CD14-positive monocyte (primary cell): ENCODE measurements around the gene POPDC2. TPM values are rescaled to one million over a fixed set of nuclear protein-coding genes. Genes with fewer than 3 reads are reported as not detected.

Experiments
- DNase-seq, 3 donors: peaks; one replicate each; pipeline ENCODE4 v3.0.0-alpha.2; 2011 to 2022
- H2AFZ ChIP-seq: 2 replicates; pipeline ENCODE4 v1.6.0; 2012; ENCODE audit warnings: mild to moderate bottlenecking, low read depth, low read length, inconsistent platforms; ENCODE audit not compliant: insufficient read depth, poor library complexity, severe bottlenecking
- H3K27ac ChIP-seq, 2 donors: 1 replicate in 1 of 2; 2 replicates in 1 of 2; pipeline ENCODE4 v1.5.1; 2012 to 2013; ENCODE audit warnings: low read length in 2 of 2, control low read depth in 1 of 2, inconsistent platforms in 1 of 2, low read depth in 1 of 2, mild to moderate bottlenecking in 1 of 2
- H3K27me3 ChIP-seq, 2 donors: one replicate each; pipeline versions ENCODE4 v1.6.0 to v1.6.1; 2011 to 2013; ENCODE audit warnings: low read length in 2 of 2; ENCODE audit not compliant: control insufficient read depth in 2 of 2, insufficient read depth in 2 of 2
- H3K36me3 ChIP-seq, 2 donors: replicated peaks in 1 of 2; 1 replicate in 1 of 2; 2 replicates in 1 of 2; pipeline versions ENCODE4 v1.5.1 to v1.6.1; 2012 to 2013; ENCODE audit warnings: low read length in 2 of 2, control low read depth in 1 of 2, inconsistent platforms in 1 of 2, mild to moderate bottlenecking in 1 of 2; ENCODE audit not compliant: insufficient read depth in 2 of 2, control insufficient read depth in 1 of 2
- H3K4me1 ChIP-seq, 2 donors: 1 replicate in 1 of 2; 2 replicates in 1 of 2; pipeline versions ENCODE4 v1.5.1 to v1.6.1; 2012 to 2013; ENCODE audit warnings: low read length in 2 of 2, control low read depth in 1 of 2, inconsistent platforms in 1 of 2, mild to moderate bottlenecking in 1 of 2, moderate library complexity in 1 of 2; ENCODE audit not compliant: insufficient read depth in 2 of 2, control insufficient read depth in 1 of 2
- H3K4me2 ChIP-seq: replicated peaks from 2 replicates; pipeline ENCODE3; 2012; ENCODE audit warnings: low read length, moderate library complexity, mild to moderate bottlenecking; ENCODE audit not compliant: poor library complexity, severe bottlenecking; ENCODE audit errors: extremely low read depth
- H3K4me3 ChIP-seq, 3 experiments: fragments of 200-600 bp in 1 of 3; sonication (generic) in 1 of 3; replicated peaks in 1 of 3; 1 replicate in 2 of 3; 2 replicates in 1 of 3; pipeline ENCODE4 v1.5.1; 2011 to 2013; ENCODE audit warnings: low read length in 3 of 3, mild to moderate bottlenecking in 3 of 3, control low read depth in 2 of 3, low read depth in 2 of 3, inconsistent platforms in 1 of 3, moderate library complexity in 1 of 3
- H3K79me2 ChIP-seq: 2 replicates; pipeline ENCODE4 v1.6.0; 2012; ENCODE audit warnings: mild to moderate bottlenecking, control low read depth, inconsistent platforms, low read length, moderate library complexity; ENCODE audit not compliant: insufficient read depth
- H3K9ac ChIP-seq: 2 replicates; pipeline ENCODE4 v1.6.0; 2017; ENCODE audit warnings: low read length, mild to moderate bottlenecking; ENCODE audit not compliant: insufficient read depth, poor library complexity, severe bottlenecking
- H3K9me3 ChIP-seq, 2 donors: replicated peaks in 1 of 2; 1 replicate in 1 of 2; 2 replicates in 1 of 2; pipeline versions ENCODE4 v1.5.1 to v1.6.1; 2012 to 2013; ENCODE audit warnings: low read length in 2 of 2, control low read depth in 1 of 2; ENCODE audit not compliant: control insufficient read depth in 1 of 2, insufficient read depth in 1 of 2
- H4K20me1 ChIP-seq: 2 replicates; pipeline ENCODE4 v1.6.0; 2012; ENCODE audit warnings: mild to moderate bottlenecking, low read length, control low read depth, moderate library complexity; ENCODE audit not compliant: insufficient read depth
- H3K27ac Mint-ChIP-seq, 7 donors: one replicate each; pipeline ENCODE4 v1.8.0; 2020; ENCODE audit warnings: mild to moderate bottlenecking in 7 of 7, mixed read lengths in 7 of 7, moderate library complexity in 6 of 7, inconsistent platforms in 2 of 7
- H3K27me3 Mint-ChIP-seq, 3 donors: one replicate each; pipeline ENCODE4 v1.8.0; 2021 to 2022; ENCODE audit warnings: low read depth in 3 of 3, mild to moderate bottlenecking in 3 of 3, mixed read lengths in 3 of 3, moderate library complexity in 3 of 3, inconsistent platforms in 1 of 3
- H3K36me3 Mint-ChIP-seq, 2 donors: one replicate each; pipeline ENCODE4 v1.8.0; 2020; ENCODE audit warnings: mixed read lengths in 2 of 2, inconsistent platforms in 1 of 2, mild to moderate bottlenecking in 1 of 2
- H3K4me1 Mint-ChIP-seq: one replicate; pipeline ENCODE4 v1.8.0; 2020; ENCODE audit warnings: mild to moderate bottlenecking, mixed read lengths
- H3K4me3 Mint-ChIP-seq, 2 donors: one replicate each; pipeline ENCODE4 v1.8.0; 2020; ENCODE audit warnings: mild to moderate bottlenecking in 2 of 2, mixed read lengths in 2 of 2, moderate library complexity in 1 of 2
- H3K9me3 Mint-ChIP-seq, 7 donors: one replicate each; pipeline ENCODE4 v1.8.0; 2020 to 2022; ENCODE audit warnings: mixed read lengths in 7 of 7, mild to moderate bottlenecking in 6 of 7, moderate library complexity in 6 of 7, inconsistent platforms in 2 of 7
- CTCF ChIP-seq: fragments of 200-600 bp; IDR thresholded peaks from one replicate; pipeline ENCODE4 v1.8.0; 2022; ENCODE audit warnings: antibody characterized with exemption, mild to moderate bottlenecking
- WGBS: methylation state at CpG from one replicate; pipeline ENCODE4 v1.1.5; 2013; ENCODE audit warnings: missing lambda C conversion rate; ENCODE audit not compliant: insufficient coverage; 5-methylcytosine and 5-hydroxymethylcytosine counted together
- intact Hi-C, 2 donors: fragments of 100-400 bp; cut with micrococcal nuclease; formaldehyde crosslinking; loops; one replicate each; pipeline versions ENCODE4 v1.15.0 to v1.15.1; 2023
- polyA plus RNA-seq, 3 donors: library from polyadenylated mRNA; depleted of rRNA in 1 of 3; unstranded in 2 of 3; stranded (reverse) in 1 of 3; fragments of 300-500 nt in 2 of 3; fragments of >200 nt in 1 of 3; fragmentation: Illumina TruSeq in 2 of 3; gene quantifications; 1 replicate in 2 of 3; 2 replicates in 1 of 3; pipeline ENCODE4 v1.2.3, GENCODE V29; 2012 to 2021

POPDC2 gene
- polyA plus RNA-seq, 3 donors: 0.58 to 6.7 (median 0.63) TPM

- WGBS: 94% methylated on average over 4 of the region's 7 CpGs
- peaks cover 6% of the 10 kb centered on the region for H3K4me1 Mint-ChIP-seq
- no peaks in the 10 kb centered on the region for H3K36me3 ChIP-seq
These were observed 7.9 kb downstream of the POPDC2 start for GRCh38 chr3:119652306-119653033.

GRCh38 chr3:119649761-119650160 is 10.6 kb downstream of the POPDC2 start:
- no CpG with 5 or more reads among the region's 3 CpGs for WGBS
- H3K4me3 ChIP-seq: no peak overlapping the region
- H2AFZ ChIP-seq: no peak overlapping the region
- peaks cover 5 to 13% of the 10 kb centered on the region in 2 donors for H3K36me3 Mint-ChIP-seq
- H3K27me3 Mint-ChIP-seq: peaks cover 0 to 3% (median 2%) of the 10 kb centered on the region in 3 donors
- no peak overlapping the region for H3K4me3 Mint-ChIP-seq
- peaks cover 6% of the 10 kb centered on the region for H3K4me1 Mint-ChIP-seq
- intact Hi-C loops: loop anchor here in 1 of 2 donors (10.0 kb wide), 1 partner anchor 65 kb away; no protein-coding TSS in a partner anchor
- H3K4me1 ChIP-seq: no peaks in the 10 kb centered on the region
- no peak overlapping the region for H3K9ac ChIP-seq
- H4K20me1 ChIP-seq: no peaks in the 10 kb centered on the region
- TF ChIP-seq CTCF: no peak
- H3K9me3 Mint-ChIP-seq: peaks cover 0 to 2% (median 0%) of the 10 kb centered on the region in 7 donors
- H3K4me2 ChIP-seq: no peak overlapping the region
- no peak overlapping the region for H3K27ac ChIP-seq
- no peak for DNase-seq
- no peaks in the 10 kb centered on the region for H3K36me3 ChIP-seq
- H3K27me3 ChIP-seq: no peaks in the 10 kb centered on the region
- H3K9me3 ChIP-seq: no peaks in the 10 kb centered on the region
- H3K79me2 ChIP-seq: no peaks in the 10 kb centered on the region
- H3K27ac Mint-ChIP-seq: peak overlapping the region in 1 of 7 donors; percentile 25

More at GRCh38 chr3:119652306-119653033, 7.9 kb downstream of the POPDC2 start:
- H3K9ac ChIP-seq: no peak overlapping the region
- H3K4me1 ChIP-seq: no peaks in the 10 kb centered on the region
- H3K9me3 Mint-ChIP-seq: peaks cover 0 to 2% (median 0%) of the 10 kb centered on the region in 7 donors
- H3K4me3 Mint-ChIP-seq: no peak overlapping the region
- no peak overlapping the region for H3K4me2 ChIP-seq
- no peaks in the 10 kb centered on the region for H3K9me3 ChIP-seq
- no peak overlapping the region for H3K27ac ChIP-seq
- H3K27me3 ChIP-seq: no peaks in the 10 kb centered on the region
- no peak overlapping the region for H2AFZ ChIP-seq
- no peak overlapping the region for H3K4me3 ChIP-seq
- H4K20me1 ChIP-seq: no peaks in the 10 kb centered on the region
- H3K36me3 Mint-ChIP-seq: peaks cover 5 to 11% of the 10 kb centered on the region in 2 donors
- intact Hi-C loops: no loop called here
- no peak for TF ChIP-seq CTCF
- no peak for DNase-seq
- H3K27ac Mint-ChIP-seq: peak overlapping the region in 1 of 7 donors; percentile 23
- no peaks in the 10 kb centered on the region for H3K79me2 ChIP-seq
- H3K27me3 Mint-ChIP-seq: peaks cover 0 to 3% (median 2%) of the 10 kb centered on the region in 3 donors
